T-helper 1 cell treated with Interleukin-12 subunit alpha and Interleukin-12 subunit beta and Interleukin-4 antibody, amounts not matched to agents 30 ng/mL and 1 ng/mL, for 36 hours (primary cell): ENCODE measurements around the gene REC114. TPM values are rescaled to one million over a fixed set of nuclear protein-coding genes. Genes with fewer than 3 reads are reported as not detected.
"Not testable (repeated sequence)": the region's sequence is repeated elsewhere in the genome, so short reads cannot be mapped to it uniquely, and the experiment has no call there.

Experiments used
- intact Hi-C: fragments of 100-400 bp; cut with micrococcal nuclease; formaldehyde crosslinking; loops from one replicate; pipeline ENCODE4 v1.15.1; 2024
- total RNA-seq: library from RNA; stranded (reverse); gene quantifications from 2 replicates; pipeline ENCODE4 v1.2.3, GENCODE V29; 2022

REC114 gene
- total RNA-seq, 1 donor from 2014 or later: not detected

DNA sequence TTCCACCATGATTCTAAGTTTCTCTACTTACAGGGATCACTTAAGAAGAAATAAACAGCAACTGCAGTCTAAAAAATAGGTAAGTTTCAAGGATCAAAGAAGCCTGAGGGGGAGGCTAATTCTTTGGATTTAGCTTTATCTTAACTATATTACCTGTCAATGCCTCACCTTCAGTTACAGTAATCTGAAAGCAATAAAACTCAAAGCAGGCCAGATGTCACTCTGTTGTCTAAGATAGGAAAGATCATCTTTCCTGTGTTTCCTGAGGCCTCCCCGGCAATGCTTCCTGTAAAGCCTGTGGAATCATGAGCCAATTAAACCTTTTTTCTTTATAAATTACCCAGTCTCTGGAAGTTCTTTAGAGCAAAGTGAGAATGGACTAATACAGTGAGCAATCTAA lies 130.1 kb downstream of the REC114 start:
- intact Hi-C loops: no loop called here

DNA sequence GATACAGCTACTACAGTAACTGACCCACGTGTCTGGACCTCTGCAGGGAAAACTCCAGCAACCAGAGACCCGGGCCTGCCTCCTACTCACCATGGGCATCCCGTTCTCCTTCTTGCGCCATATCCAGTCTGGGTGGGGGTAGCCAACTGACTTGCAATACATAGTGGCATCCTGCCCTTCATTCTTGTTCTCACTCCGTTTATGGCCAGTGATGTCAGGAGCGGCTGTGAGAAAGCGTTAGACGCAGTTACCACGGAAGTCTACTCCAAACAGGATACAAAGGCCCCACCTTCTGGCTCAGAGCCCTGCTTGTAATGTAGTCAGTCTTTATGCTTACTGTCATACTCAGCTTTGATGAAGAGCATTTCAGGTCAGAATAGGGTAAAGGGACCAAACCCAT lies 130.6 kb downstream of the REC114 start:
- intact Hi-C loops: no loop called here

DNA sequence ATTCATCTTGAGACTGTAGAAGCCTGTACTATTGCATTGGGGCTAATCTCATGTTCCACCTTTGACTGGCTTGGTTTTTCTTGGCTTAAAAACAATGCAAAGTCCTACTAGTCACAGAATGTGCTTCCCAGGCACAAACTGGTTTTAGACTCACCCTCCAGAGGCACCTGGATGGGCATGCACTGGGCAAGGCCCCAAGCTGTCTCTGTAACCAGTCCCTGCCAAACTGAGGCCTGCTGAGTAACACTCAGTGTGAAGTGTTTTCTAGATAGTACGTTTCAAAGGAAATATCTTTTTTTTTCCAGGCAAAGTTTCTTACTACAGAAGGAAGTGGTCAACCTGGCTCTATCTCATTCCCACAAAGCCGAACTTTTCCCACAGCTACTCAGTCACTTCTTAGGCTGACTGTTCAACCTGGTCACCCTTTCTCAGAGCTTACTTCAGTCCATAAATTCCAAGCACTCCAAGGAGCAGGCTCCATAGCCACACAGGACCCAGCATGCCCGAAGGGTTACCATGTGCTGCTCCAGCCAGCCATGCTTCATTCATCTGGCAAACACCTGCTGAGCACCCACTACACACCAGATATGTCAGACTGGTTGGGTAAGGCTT lies 132.8 kb downstream of the REC114 start:
- intact Hi-C loops: no loop called here

DNA sequence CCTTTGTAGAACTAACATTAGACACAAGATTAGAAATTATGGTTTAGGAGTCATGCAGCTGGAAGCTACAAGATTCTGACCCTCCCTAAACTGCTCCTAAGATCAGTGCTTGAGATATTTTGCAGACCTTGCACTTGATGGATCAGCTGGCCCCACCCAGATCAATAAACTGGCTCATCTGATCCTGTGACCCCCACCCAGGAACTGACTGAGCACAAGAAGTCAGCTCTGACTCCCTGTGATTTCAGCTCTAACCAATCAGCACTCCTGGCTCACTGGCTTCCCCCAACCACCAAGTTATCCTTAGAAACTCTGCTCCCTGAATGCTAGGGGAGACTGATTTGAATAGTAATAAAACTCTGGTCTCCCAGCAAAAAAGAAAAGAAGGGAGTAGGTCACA lies 134.6 kb downstream of the REC114 start:
- intact Hi-C loops: not testable (repeated sequence)

DNA sequence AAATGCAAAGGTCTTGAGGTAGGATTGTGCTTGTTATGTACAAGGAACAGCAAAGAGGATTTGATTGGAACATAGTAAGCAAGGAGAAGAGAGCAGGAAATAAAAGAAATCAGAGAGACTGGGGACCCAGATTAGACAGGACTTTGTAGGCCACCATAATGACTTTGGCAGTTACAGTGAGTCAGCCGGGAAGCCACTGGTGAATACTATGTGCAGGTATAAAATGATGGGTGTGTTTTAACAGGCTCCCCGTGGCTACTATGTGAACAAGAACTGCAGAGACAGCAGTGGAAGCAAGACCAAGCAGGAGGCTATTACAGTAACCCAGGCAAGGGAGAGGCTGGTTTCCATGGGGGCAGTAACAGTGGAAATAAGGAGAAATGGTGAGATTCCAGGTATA lies 135.1 kb downstream of the REC114 start:
- intact Hi-C loops: no loop called here

DNA sequence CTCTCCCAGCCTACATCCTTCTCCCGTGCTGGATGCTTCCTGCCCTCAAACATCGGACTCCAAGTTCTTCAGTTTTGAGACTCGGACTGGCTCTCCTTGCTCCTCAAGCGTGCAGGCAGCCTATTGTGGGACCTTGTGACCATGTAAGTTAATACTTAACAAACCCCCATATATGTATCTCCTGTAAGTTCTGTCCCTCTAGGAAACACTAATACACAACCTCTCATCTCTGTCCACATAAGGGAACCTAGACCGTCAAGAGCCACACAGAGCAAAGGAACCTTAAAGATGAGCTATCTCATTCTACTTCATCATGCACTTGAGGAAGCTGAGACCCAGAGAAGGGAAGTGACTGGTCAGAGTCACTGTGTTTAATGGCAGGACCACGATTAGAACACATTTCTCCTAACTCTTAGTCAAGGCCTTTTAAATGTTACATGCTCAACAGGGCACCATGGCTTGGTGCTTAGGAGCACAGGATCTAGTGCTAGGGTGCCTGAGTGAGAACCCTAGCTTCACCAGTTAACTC lies 140.0 kb downstream of the REC114 start:
- intact Hi-C loops: no loop called here

DNA sequence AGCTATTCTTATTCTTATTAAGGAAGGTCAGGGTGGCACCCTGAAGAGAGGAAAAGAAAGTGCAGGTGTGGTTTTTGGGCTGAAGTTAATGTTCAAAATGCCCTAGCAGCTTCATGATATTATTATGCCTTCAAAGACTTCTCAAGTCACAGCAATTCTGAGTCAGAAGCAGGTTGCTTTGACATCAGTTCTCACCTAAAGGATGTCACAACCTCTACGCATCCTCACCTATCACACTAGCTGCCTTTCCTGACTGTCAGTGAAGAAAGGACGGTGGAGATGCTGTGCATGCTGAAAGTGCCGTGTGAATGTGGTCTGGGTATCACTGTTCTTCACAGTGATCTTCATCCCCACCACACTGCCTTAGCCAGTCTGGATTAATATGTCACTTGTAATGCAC lies 140.6 kb downstream of the REC114 start:
- intact Hi-C loops: no loop called here

DNA sequence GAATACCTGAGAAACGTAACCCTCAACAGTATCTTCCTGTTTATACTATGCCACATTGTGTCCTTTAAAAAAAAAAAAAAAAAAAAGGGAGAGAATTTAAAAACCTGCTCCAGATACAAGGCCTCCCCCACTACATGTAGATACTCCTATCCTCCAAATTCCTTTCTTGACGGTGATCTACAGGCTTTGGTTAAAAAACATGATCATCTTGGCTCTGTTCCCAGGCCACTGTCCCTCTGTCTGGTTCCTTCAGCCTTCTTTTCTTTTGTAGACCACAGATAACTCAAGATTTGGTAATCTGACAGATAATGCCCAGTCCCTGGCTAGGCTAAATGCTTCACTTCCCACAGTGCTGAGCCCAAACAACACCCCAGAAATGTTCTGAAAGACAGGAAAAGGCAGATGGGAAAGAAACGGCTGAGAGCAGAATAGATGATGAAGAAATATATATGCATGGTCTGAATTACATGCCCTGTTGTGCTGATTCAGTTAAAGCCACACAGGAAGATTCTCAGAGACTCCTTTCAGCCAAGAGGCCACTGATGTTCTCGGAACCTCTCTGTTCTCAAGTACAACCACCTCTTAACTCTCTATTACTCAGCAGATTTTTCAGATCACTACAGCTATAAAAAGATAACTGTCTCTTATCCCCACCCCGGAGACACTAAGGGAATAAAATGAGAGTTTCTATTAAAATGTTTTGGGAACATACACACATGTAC lies 141.9 kb downstream of the REC114 start:
- intact Hi-C loops: loop anchor here (2.0 kb wide), 1 partner anchor 14 kb away; no protein-coding TSS in a partner anchor

DNA sequence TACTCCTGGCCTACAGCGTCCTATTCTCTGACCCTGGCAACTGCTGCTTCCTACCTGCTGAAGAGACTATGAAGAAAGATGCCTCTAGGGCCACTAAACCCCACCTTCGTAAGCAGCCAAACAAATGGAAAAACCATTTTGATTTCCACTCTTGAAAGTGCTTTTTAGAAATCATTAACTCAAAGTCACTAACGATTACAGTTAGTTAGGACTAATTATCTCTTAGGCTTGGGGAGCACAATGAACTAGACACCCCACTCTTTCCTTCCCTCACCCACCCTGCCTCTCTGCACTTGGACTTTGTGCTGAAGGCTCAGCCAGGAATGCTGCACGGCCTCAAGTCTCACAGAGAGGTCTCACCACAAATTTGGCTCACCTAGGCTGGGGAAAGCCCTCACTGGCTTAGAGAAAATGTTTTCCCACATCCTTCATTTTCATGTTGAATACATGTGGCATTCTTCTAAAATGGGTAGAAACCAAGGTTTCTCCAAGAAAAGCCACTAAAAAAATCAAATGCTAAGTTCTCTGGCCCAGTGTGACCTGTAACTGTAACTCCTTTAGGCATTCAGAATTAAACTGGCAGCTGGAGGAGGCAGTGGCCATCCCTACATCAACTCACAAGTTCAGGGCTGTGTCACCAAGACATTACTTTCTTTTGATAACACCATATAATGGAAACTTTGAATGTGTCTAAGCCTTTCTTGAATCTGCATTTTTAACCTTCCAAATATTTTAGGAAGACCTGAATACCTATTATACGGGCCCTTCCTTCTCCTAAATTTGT lies 143.1 kb downstream of the REC114 start:
- intact Hi-C loops: loop anchor here (2.0 kb wide), 1 partner anchor 15 kb away; no protein-coding TSS in a partner anchor

DNA sequence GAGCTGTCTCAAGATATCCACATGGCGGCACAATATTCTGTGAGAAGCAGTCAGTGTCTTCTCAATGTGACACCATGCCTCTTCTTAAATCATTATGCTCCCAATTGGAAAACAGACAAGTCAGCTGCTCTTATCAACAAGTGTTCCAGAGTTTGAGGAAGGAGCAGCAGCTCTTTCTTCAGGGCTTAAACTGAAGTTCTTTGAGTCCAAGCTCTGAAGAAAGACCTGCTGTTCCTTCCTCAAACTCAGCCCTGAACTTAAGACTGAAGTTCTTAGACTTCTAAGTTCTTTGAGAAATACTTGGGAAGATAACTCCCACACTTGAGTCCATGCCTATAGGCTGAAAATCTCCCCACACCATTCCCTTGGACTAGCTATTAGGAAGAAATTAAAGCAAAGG lies 146.8 kb downstream of the REC114 start:
- intact Hi-C loops: no loop called here

DNA sequence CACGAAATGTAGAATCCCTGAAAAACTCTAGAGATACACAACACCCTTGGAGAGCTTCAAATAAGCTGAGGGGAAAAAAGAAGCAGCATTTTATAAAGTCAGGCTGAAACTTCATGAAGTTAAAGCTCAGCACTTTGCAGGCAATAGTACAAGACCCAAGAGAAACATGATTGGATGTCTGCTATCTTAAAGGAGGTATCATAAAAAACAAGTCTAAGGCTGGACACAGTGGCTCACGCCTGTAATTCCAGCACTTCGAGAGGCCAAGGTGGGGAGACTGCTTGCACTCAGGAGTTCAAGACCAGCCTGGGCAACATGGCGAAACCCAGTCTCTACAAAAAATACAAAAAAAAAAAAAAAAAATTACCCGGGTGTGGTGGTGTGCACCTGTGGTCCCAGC lies 147.3 kb downstream of the REC114 start:
- intact Hi-C loops: no loop called here

DNA sequence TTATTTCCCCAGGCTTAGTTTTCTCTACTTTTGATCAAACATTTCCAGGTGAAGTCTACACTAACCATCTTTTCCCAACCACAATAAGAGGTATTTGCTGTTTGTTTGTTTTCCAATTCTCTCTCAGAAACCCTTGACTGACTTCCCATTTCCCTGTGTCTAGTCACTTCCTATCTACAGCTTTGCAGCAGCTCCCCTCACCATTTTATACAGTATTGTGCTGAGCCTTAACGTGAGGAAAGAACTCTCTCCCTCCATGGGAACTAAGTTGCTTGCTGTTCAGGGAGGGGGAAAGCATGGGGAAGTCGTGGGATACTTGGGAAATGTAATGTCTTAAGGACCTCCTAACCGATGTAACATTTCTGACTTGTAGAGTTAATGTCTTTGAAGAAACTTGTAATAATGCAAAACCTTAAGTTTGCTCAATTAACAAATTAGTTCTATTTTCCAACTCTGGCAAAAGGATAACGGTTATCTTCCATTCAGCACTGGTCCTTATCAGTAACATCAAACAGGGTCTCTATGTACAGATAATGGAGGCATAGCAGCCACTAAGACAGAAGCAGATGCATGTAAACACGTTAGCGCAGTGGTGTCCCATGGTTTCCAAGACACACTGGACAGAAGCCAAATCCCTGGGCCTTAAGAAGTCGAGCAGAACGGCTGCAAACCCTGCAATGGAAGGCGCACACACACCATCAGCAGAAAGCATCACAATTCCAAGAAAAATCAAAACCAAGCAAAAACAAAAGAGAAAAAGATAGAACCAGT lies 150.5 kb downstream of the REC114 start:
- intact Hi-C loops: loop anchor here (2.0 kb wide), 1 partner anchor 15 kb away; no protein-coding TSS in a partner anchor

DNA sequence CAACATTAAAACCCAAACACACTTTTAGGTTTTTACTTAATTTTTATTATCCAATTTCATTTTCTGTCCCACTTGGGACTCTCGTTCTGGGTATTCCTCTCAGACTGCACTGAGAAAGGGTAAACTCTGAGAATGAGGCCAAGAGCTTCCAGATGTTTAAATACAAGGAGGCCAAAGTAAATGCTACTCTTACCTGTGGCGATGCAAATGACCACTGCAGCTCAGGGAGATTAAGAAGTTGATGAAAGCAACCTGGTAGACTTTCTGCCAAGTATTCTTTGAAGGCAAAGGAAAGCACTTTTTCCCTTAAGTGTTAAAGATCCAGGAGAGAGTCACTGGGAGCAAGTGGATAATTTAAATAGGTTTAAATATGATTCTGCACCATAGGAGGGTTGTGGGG lies 151.1 kb downstream of the REC114 start:
- intact Hi-C loops: loop anchor here (2.0 kb wide), 1 partner anchor 15 kb away; no protein-coding TSS in a partner anchor

DNA sequence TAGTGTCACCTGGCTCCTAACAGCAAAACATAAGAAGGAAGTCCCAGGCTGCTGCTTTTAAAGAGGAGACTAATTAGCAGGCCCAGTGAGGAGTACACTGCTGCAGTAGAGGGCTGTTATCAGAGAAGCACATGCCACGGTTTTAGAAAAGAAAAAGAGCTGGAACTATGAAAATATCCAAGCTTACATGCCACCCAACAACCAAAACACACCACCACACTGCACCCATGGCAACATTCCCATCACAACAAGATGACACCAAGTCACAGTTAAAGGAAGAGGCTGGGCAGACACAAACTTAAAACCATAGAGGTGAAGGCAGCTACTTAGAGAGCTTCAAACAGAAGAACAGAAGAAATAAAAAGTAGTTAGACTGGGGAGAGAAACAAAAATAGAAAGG lies 153.2 kb downstream of the REC114 start:
- intact Hi-C loops: no loop called here

DNA sequence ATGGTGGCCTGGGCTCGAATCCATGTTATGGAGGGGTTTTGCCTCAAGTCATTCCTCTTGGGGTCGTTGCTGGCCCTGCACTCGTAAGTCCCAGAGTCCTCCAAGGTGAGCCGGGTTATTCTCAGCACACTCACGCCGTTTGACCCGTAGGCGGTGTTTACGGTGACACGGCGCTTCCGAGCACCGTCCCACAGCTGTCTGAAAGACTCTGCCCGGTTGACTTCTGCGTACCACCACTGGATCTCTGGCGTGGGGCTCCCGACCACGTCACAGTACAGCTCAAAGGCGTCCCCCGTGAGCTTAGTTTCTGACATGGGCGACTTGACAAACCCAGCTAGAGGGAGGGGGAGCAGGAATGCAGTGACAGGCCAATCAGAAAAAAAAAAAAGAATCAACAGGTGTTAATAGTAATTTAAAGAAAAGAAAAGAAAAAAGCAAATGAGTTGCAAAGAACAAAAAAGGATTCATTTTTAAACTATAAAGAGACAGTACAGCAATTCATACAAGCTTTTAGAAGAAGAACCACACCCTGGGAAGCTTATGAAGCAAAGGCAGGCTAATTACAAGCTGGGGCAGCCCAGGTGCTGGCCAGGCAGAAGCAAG lies 154.2 kb downstream of the REC114 start:
- intact Hi-C loops: no loop called here

DNA sequence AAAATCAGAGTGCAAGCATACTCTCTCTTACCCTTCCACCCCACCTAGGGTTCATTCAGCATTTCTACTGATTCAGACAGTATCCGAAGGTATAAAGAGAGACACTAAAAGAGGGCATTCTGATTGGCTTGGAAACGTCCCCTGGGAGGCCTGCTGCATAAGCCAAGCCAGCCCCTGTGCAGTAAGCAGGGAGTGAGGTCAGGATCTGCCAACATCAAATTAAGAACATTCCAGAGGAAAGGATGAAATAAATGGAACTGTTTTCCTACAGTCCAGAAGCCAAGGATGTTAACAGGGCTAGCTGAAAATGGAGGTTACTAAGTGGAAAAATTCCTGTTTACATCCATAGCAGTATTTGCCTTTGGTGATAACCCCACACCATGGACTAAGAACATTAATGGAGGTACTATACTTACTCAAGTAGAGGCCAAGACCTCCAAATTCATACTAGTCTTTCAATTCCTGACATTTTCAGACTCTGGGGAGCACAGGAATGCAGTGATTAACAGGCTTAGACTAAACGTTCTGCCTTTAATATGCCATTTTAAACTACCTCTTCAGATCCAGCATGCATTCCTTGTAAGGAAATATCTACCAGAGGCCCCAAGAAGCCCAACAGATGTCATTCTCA lies 155.7 kb downstream of the REC114 start:
- intact Hi-C loops: no loop called here

DNA sequence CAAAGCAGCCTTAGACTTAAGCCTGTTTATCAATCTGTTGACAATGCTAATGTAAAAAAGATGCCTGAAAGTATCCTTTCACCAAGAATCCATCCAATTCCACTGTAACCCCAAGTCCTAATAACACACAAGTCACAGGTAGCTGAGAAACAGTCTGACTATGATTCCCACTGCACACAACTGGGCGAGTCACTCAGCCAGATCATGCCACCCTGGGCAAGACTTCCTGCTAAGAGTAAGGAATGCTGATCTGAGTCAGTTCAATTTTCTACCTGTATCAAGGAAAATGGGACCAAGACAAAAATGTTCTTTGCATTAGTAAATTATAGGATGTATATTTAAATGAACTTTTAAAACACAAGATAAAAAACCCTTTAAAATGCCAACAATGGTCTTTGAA lies 157.0 kb downstream of the REC114 start:
- intact Hi-C loops: loop anchor here (5.0 kb wide), 1 partner anchor 38 kb away; no protein-coding TSS in a partner anchor

DNA sequence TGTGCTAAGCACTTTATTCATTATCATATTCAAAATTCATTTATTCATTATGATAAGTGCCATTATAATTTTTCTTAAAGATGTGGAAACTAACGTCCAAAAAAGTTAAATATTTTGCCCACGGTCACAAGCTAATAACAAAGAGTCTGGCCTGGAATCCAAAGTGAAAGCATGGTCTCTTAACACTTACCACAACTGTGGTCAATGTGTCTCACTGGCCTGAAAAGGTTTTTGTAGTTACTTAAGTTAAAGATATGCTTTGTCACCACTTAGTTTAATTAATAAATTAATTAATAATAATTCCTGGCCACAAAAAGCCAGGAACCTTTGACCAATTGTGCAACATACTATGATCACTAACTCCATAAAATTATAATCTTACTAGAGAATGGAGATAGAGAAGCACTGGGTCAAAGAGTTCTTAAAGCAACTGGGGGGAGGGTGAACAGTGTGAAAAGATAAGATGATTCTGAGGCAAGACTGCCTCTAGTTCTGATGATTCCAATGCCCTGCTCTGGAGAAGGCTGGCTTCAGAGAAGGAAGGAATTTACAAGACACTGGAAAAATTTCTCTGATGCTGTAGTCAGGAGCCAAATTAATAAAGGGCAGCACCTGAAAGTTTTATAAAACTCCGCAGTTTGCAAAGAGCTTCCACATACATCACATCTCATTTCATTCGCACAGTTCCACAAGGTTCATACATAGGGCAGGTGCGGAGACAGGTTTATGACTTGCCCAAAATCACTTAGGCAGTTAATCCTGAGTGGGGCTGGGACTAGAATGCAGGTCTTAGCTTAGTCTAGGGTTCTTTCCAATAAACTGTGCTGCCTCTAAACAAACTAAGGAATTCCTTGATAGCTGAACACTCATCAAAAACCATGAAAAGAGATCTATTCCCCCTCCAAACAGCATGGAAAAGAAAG lies 157.7 kb downstream of the REC114 start:
- intact Hi-C loops: loop anchor here (5.0 kb wide), 1 partner anchor 38 kb away; no protein-coding TSS in a partner anchor
